GM23338 (cell line): ENCODE results near the gene AGBL5. TPM values are rescaled to one million over a fixed set of nuclear protein-coding genes. Genes with fewer than 3 reads are reported as not detected.

Experiments used
- ATAC-seq: fragments of 200-7000 bp; cut with Tn5 transposase; 3 replicates; pipeline ENCODE4 v1.9.1; 2020
- DNase-seq: peaks from one replicate; pipeline ENCODE4 v3.0.0-alpha.2; 2015; ENCODE audit warnings: low spot score
- H2AFZ ChIP-seq: fragments of 200-600 bp; sonication (generic); 2 replicates; pipeline ENCODE4 v1.8.0; 2016; ENCODE audit warnings: antibody characterized with exemption, mild to moderate bottlenecking, moderate library complexity
- H3F3A ChIP-seq: fragments of 200-600 bp; sonication (generic); replicated peaks from 2 replicates; pipeline ENCODE4 v1.8.0; 2017; ENCODE audit warnings: antibody characterized with exemption, mixed run types, low read depth
- H3K27ac ChIP-seq: fragments of 200-600 bp; sonication (generic); 2 replicates; pipeline ENCODE4 v1.6.1; 2016; ENCODE audit warnings: low read depth
- H3K27me3 ChIP-seq: fragments of 200-600 bp; sonication (generic); 2 replicates; pipeline ENCODE4 v1.8.0; 2016; ENCODE audit warnings: mild to moderate bottlenecking, mixed run types, moderate library complexity; ENCODE audit not compliant: insufficient read depth
- H3K36me3 ChIP-seq: fragments of 200-600 bp; sonication (generic); 2 replicates; pipeline ENCODE4 v1.8.0; 2016; ENCODE audit warnings: mild to moderate bottlenecking; ENCODE audit not compliant: insufficient read depth
- H3K4me1 ChIP-seq: fragments of 200-600 bp; sonication (generic); 2 replicates; pipeline ENCODE4 v1.8.0; 2016; ENCODE audit warnings: mild to moderate bottlenecking, moderate library complexity; ENCODE audit not compliant: insufficient read depth
- H3K4me2 ChIP-seq: fragments of 200-600 bp; sonication (generic); 2 replicates; pipeline ENCODE4 v1.7.1; 2017; ENCODE audit warnings: mixed run types
- H3K4me3 ChIP-seq: fragments of 200-600 bp; sonication (generic); 2 replicates; pipeline ENCODE4 v1.6.1; 2016; ENCODE audit warnings: mixed run types
- H3K79me2 ChIP-seq: fragments of 200-600 bp; sonication (generic); replicated peaks from 2 replicates; pipeline ENCODE4 v1.8.0; 2017; ENCODE audit warnings: mild to moderate bottlenecking; ENCODE audit not compliant: insufficient read depth
- H3K9me2 ChIP-seq: fragments of 200-600 bp; sonication (generic); 2 replicates; pipeline ENCODE4 v1.8.0; 2017; ENCODE audit not compliant: insufficient read depth
- H4K20me1 ChIP-seq: fragments of 200-600 bp; sonication (generic); replicated peaks from 2 replicates; pipeline ENCODE4 v1.8.0; 2017; ENCODE audit warnings: mild to moderate bottlenecking; ENCODE audit not compliant: insufficient read depth
- H3K27ac Mint-ChIP-seq: 2 replicates; pipeline ENCODE4 v1.8.0; 2020; ENCODE audit warnings: inconsistent platforms, mild to moderate bottlenecking, moderate library complexity, mixed read lengths
- H3K27me3 Mint-ChIP-seq: 3 replicates; pipeline ENCODE4 v1.8.0; 2022; ENCODE audit warnings: low read depth, mild to moderate bottlenecking, moderate library complexity, mixed read lengths, inconsistent platforms; ENCODE audit not compliant: insufficient read depth, poor library complexity
- H3K36me3 Mint-ChIP-seq: 3 replicates; pipeline ENCODE4 v1.8.0; 2021; ENCODE audit warnings: low read depth, mild to moderate bottlenecking, inconsistent platforms, moderate library complexity, mixed read lengths
- H3K4me1 Mint-ChIP-seq: 3 replicates; pipeline ENCODE4 v1.8.0; 2020; ENCODE audit warnings: mild to moderate bottlenecking, inconsistent platforms, mixed read lengths
- H3K4me3 Mint-ChIP-seq: 3 replicates; pipeline ENCODE4 v1.8.0; 2021; ENCODE audit warnings: moderate library complexity, mild to moderate bottlenecking, inconsistent platforms, mixed read lengths
- H3K9me3 Mint-ChIP-seq: 3 replicates; pipeline ENCODE4 v1.8.0; 2020; ENCODE audit warnings: moderate library complexity, mild to moderate bottlenecking, inconsistent platforms, mixed read lengths
- CREB1 ChIP-seq: fragments of 250-450 bp; sonication (Bioruptor Pico); IDR thresholded peaks from 2 replicates; pipeline ENCODE4 v1.5.0; 2020; ENCODE audit warnings: low read depth, mild to moderate bottlenecking, moderate library complexity
- ETS1 ChIP-seq: IDR thresholded peaks from 2 replicates; pipeline ENCODE4 v1.6.1; 2016; ENCODE audit warnings: antibody characterized with exemption
- NANOG ChIP-seq: IDR thresholded peaks from 2 replicates; pipeline ENCODE4 v1.6.1; 2016; ENCODE audit warnings: antibody characterized with exemption, borderline replicate concordance
- POLR2AphosphoS5 ChIP-seq: IDR thresholded peaks from 2 replicates; pipeline ENCODE4 v1.6.1; 2016; ENCODE audit warnings: antibody characterized with exemption, low read depth
- ZNF114 ChIP-seq: fragments of 250-450 bp; sonication (Bioruptor Pico); IDR thresholded peaks from 2 replicates; pipeline ENCODE4 v1.5.0; 2020; ENCODE audit warnings: mild to moderate bottlenecking, moderate library complexity
- long read RNA-seq: library from polyadenylated mRNA; unstranded; transcript quantifications from one replicate; pipeline ENCODE4 v2.0.0, GENCODE V29; 2020; ENCODE audit not compliant: unreplicated experiment
- polyA plus RNA-seq: library from polyadenylated mRNA; unstranded; fragments of >200 nt; fragmentation: Nextera tagmentation; extraction: Ambion mirVana; gene quantifications from 2 replicates; pipeline ENCODE4 v1.2.1, GENCODE V29; 2016
- total RNA-seq: library from RNA; depleted of rRNA; stranded (reverse); fragments of >200 nt; shearing (Covaris generic); gene quantifications from 2 replicates; pipeline ENCODE4 v1.2.3, GENCODE V29; 2014; rRNA removed
- TF ChIP-seq, protein P1 (sequence below): fragments of 250-450 bp; sonication (Bioruptor Pico); IDR thresholded peaks from 2 replicates; pipeline ENCODE4 v1.5.0; 2020; ENCODE audit warnings: mild to moderate bottlenecking, moderate library complexity
- TF ChIP-seq, protein P2 (sequence below), 2 experiments: fragments of 200-600 bp in 1 of 2; sonication (generic) in 1 of 2; conservative IDR thresholded peaks; 2 replicates each; pipeline versions ENCODE4 v1.5.1 to v1.6.1; 2016 to 2017; ENCODE audit warnings: antibody characterized with exemption in 2 of 2, low read depth in 2 of 2, mild to moderate bottlenecking in 2 of 2, moderate library complexity in 1 of 2
- TF ChIP-seq, protein P3 (sequence below): IDR thresholded peaks from one replicate; pipeline ENCODE4 v1.6.1; 2018; ENCODE audit warnings: antibody characterized with exemption; ENCODE audit not compliant: unreplicated experiment

The AGBL5 gene, protein sequence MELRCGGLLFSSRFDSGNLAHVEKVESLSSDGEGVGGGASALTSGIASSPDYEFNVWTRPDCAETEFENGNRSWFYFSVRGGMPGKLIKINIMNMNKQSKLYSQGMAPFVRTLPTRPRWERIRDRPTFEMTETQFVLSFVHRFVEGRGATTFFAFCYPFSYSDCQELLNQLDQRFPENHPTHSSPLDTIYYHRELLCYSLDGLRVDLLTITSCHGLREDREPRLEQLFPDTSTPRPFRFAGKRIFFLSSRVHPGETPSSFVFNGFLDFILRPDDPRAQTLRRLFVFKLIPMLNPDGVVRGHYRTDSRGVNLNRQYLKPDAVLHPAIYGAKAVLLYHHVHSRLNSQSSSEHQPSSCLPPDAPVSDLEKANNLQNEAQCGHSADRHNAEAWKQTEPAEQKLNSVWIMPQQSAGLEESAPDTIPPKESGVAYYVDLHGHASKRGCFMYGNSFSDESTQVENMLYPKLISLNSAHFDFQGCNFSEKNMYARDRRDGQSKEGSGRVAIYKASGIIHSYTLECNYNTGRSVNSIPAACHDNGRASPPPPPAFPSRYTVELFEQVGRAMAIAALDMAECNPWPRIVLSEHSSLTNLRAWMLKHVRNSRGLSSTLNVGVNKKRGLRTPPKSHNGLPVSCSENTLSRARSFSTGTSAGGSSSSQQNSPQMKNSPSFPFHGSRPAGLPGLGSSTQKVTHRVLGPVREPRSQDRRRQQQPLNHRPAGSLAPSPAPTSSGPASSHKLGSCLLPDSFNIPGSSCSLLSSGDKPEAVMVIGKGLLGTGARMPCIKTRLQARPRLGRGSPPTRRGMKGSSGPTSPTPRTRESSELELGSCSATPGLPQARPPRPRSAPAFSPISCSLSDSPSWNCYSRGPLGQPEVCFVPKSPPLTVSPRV
- total RNA-seq: 31.3 and 32.9 TPM in 2 replicates
- polyA plus RNA-seq: 17.9 and 18.5 TPM in 2 replicates
- long read RNA-seq, transcript AGBL5-201 (11 exons, 2,382 nt): major isoform, 12 of 40 reads
- long read RNA-seq, partial matches to known transcripts: 10 of 40 reads
- long read RNA-seq, other reads (novel, unspliced or antisense): 16 of 40 reads

DNA sequence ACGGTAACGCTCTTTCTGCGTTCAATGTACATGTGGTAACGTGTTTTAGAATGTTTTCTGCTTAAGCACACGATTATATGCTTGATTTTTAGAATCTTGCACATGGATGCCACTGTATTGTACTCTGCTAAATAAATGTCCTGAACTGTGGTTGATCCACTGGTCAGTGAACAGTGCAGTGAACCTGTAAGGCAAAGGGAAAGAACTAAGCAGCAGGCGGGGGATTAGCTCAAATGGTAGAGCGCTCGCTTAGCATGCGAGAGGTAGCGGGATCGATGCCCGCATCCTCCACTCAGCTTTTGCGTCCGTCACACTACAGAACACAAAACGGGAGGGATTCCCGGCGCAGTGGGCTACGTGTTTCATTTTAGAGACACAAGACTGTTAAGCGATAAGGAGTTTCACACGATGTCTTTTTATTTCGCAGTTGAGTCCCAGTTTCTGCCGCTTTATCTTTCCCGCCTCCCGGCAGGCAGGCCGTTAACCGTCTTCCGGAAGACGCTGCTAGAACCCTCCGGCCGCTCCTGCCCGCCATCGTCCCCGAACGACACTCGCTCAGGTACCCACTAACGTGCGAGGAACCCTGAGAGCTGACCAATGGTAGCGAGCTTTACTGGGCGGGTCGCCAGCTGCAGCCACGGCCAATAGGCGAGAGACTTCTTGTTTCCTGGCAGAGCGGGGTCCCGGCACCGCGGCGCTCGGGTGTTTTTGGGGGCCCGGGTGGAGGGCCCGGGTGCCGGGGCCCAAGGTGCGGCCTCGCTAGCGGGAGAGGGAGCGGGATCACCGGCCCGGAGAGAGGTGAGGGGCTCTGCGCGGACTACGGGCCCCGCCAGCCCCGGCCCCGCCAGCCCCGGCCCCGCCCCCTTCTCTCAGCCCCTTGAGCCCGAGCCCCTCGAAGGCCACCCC, at the start of gene AGBL5:
Gene AGBL5 (plus strand): TSS at position 673 of the 906 bp plus-strand sequence. CDS start 1,291 bp downstream, outside the sequence.
- ATAC-seq: peak; percentile 54
- no peaks in the 10 kb centered on the region for H3K9me2 ChIP-seq
- H3K36me3 ChIP-seq: peaks cover 15% of the 10 kb centered on the region
- TF ChIP-seq, protein P1, sequence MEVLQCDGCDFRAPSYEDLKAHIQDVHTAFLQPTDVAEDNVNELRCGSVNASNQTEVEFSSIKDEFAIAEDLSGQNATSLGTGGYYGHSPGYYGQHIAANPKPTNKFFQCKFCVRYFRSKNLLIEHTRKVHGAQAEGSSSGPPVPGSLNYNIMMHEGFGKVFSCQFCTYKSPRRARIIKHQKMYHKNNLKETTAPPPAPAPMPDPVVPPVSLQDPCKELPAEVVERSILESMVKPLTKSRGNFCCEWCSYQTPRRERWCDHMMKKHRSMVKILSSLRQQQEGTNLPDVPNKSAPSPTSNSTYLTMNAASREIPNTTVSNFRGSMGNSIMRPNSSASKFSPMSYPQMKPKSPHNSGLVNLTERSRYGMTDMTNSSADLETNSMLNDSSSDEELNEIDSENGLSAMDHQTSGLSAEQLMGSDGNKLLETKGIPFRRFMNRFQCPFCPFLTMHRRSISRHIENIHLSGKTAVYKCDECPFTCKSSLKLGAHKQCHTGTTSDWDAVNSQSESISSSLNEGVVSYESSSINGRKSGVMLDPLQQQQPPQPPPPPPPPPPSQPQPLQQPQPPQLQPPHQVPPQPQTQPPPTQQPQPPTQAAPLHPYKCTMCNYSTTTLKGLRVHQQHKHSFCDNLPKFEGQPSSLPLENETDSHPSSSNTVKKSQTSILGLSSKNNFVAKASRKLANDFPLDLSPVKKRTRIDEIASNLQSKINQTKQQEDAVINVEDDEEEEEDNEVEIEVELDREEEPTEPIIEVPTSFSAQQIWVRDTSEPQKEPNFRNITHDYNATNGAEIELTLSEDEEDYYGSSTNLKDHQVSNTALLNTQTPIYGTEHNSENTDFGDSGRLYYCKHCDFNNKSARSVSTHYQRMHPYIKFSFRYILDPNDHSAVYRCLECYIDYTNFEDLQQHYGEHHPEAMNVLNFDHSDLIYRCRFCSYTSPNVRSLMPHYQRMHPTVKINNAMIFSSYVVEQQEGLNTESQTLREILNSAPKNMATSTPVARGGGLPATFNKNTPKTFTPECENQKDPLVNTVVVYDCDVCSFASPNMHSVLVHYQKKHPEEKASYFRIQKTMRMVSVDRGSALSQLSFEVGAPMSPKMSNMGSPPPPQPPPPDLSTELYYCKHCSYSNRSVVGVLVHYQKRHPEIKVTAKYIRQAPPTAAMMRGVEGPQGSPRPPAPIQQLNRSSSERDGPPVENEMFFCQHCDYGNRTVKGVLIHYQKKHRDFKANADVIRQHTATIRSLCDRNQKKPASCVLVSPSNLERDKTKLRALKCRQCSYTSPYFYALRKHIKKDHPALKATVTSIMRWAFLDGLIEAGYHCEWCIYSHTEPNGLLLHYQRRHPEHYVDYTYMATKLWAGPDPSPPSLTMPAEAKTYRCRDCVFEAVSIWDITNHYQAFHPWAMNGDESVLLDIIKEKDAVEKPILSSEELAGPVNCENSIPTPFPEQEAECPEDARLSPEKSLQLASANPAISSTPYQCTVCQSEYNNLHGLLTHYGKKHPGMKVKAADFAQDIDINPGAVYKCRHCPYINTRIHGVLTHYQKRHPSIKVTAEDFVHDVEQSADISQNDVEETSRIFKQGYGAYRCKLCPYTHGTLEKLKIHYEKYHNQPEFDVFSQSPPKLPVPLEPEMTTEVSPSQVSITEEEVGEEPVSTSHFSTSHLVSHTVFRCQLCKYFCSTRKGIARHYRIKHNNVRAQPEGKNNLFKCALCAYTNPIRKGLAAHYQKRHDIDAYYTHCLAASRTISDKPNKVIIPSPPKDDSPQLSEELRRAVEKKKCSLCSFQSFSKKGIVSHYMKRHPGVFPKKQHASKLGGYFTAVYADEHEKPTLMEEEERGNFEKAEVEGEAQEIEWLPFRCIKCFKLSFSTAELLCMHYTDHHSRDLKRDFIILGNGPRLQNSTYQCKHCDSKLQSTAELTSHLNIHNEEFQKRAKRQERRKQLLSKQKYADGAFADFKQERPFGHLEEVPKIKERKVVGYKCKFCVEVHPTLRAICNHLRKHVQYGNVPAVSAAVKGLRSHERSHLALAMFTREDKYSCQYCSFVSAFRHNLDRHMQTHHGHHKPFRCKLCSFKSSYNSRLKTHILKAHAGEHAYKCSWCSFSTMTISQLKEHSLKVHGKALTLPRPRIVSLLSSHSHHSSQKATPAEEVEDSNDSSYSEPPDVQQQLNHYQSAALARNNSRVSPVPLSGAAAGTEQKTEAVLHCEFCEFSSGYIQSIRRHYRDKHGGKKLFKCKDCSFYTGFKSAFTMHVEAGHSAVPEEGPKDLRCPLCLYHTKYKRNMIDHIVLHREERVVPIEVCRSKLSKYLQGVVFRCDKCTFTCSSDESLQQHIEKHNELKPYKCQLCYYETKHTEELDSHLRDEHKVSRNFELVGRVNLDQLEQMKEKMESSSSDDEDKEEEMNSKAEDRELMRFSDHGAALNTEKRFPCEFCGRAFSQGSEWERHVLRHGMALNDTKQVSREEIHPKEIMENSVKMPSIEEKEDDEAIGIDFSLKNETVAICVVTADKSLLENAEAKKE (CRISPR knock-in tag): no peak
- TF ChIP-seq ZNF114 (CRISPR knock-in tag): no peak
- TF ChIP-seq NANOG: no peak; the same call in 1 of the 2 replicates
- TF ChIP-seq CREB1 (CRISPR knock-in tag): peak; percentile 58
- TF ChIP-seq POLR2AphosphoS5: peak; percentile 75
- TF ChIP-seq ETS1: peak; percentile 56
- TF ChIP-seq, protein P2, sequence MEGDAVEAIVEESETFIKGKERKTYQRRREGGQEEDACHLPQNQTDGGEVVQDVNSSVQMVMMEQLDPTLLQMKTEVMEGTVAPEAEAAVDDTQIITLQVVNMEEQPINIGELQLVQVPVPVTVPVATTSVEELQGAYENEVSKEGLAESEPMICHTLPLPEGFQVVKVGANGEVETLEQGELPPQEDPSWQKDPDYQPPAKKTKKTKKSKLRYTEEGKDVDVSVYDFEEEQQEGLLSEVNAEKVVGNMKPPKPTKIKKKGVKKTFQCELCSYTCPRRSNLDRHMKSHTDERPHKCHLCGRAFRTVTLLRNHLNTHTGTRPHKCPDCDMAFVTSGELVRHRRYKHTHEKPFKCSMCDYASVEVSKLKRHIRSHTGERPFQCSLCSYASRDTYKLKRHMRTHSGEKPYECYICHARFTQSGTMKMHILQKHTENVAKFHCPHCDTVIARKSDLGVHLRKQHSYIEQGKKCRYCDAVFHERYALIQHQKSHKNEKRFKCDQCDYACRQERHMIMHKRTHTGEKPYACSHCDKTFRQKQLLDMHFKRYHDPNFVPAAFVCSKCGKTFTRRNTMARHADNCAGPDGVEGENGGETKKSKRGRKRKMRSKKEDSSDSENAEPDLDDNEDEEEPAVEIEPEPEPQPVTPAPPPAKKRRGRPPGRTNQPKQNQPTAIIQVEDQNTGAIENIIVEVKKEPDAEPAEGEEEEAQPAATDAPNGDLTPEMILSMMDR (conservative IDR thresholded peaks at IDR 0.05; ENCODE audit: low read depth in 2 of 2): no peak
- TF ChIP-seq, protein P3, sequence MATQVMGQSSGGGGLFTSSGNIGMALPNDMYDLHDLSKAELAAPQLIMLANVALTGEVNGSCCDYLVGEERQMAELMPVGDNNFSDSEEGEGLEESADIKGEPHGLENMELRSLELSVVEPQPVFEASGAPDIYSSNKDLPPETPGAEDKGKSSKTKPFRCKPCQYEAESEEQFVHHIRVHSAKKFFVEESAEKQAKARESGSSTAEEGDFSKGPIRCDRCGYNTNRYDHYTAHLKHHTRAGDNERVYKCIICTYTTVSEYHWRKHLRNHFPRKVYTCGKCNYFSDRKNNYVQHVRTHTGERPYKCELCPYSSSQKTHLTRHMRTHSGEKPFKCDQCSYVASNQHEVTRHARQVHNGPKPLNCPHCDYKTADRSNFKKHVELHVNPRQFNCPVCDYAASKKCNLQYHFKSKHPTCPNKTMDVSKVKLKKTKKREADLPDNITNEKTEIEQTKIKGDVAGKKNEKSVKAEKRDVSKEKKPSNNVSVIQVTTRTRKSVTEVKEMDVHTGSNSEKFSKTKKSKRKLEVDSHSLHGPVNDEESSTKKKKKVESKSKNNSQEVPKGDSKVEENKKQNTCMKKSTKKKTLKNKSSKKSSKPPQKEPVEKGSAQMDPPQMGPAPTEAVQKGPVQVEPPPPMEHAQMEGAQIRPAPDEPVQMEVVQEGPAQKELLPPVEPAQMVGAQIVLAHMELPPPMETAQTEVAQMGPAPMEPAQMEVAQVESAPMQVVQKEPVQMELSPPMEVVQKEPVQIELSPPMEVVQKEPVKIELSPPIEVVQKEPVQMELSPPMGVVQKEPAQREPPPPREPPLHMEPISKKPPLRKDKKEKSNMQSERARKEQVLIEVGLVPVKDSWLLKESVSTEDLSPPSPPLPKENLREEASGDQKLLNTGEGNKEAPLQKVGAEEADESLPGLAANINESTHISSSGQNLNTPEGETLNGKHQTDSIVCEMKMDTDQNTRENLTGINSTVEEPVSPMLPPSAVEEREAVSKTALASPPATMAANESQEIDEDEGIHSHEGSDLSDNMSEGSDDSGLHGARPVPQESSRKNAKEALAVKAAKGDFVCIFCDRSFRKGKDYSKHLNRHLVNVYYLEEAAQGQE: no peak

More for the DNA sequence above, at the start of gene AGBL5:
- peak; percentile 90 for DNase-seq
- H3K4me3 Mint-ChIP-seq: peak within 1 kb of the TSS; percentile 95
- peak within 1 kb of the TSS; percentile 94 for H3K27ac Mint-ChIP-seq
- H3K4me2 ChIP-seq: peak within 1 kb of the TSS; percentile 90
- no peaks in the 10 kb centered on the region for H3K79me2 ChIP-seq
- peaks cover 6% of the 10 kb centered on the region; the same call in 1 of the 2 replicates for H3K4me1 ChIP-seq
- H3K4me1 Mint-ChIP-seq: peaks cover 9% of the 10 kb centered on the region; the same call in 2 of the 3 replicates
- peak within 1 kb of the TSS; percentile 99 for H3K4me3 ChIP-seq
- H3K27ac ChIP-seq: peak within 1 kb of the TSS; percentile 80; the same call in 1 of the 2 replicates
- H3K9me3 Mint-ChIP-seq: peaks cover 12% of the 10 kb centered on the region
- peaks cover 36% of the 10 kb centered on the region for H3K36me3 Mint-ChIP-seq
- H2AFZ ChIP-seq: peak within 1 kb of the TSS; percentile 99
- peaks cover 23% of the 10 kb centered on the region for H3K27me3 Mint-ChIP-seq
- peaks cover 11% of the 10 kb centered on the region for H3F3A ChIP-seq
- no peaks in the 10 kb centered on the region for H3K27me3 ChIP-seq
- H4K20me1 ChIP-seq: no peaks in the 10 kb centered on the region
